CMK (cell line): ENCODE measurements around the gene TECPR2.
"Not testable (repeated sequence)": the region's sequence is repeated elsewhere in the genome, so short reads cannot be mapped to it uniquely, and the experiment has no call there.

ENCODE experiments used
- DNase-seq: peaks from one replicate; pipeline ENCODE4 v3.0.0-alpha.2; 2010; ENCODE audit warnings: low read depth

The TECPR2 gene

GRCh38 chr14:102525929-102526497 is 163.3 kb downstream of the TECPR2 start:
- DNase-seq: no peak

GRCh38 chr14:102528431-102529170 is 165.9 kb downstream of the TECPR2 start:
- no peak for DNase-seq

- DNase-seq: no peak
Measured at GRCh38 chr14:102530828-102531478, 168.2 kb downstream of the TECPR2 start.

GRCh38 chr14:102532204-102532658 is 169.5 kb downstream of the TECPR2 start:
- DNase-seq: no peak

GRCh38 chr14:102537981-102538601 is 175.3 kb downstream of the TECPR2 start:
- no peak for DNase-seq

GRCh38 chr14:102538602-102539543 is 176.1 kb downstream of the TECPR2 start:
- DNase-seq: no peak

GRCh38 chr14:102539544-102540314 is 177.0 kb downstream of the TECPR2 start:
- DNase-seq: no peak

- DNase-seq: no peak
Measured at GRCh38 chr14:102540315-102541028, 177.7 kb downstream of the TECPR2 start.

GRCh38 chr14:102541029-102541491 is 178.3 kb downstream of the TECPR2 start:
- DNase-seq: not testable (repeated sequence)

GRCh38 chr14:102541771-102542170 is 179.0 kb downstream of the TECPR2 start:
- DNase-seq: no peak

GRCh38 chr14:102544046-102544746 is 181.5 kb downstream of the TECPR2 start:
- DNase-seq: no peak

- no peak for DNase-seq
Measured at GRCh38 chr14:102544747-102545460, 182.2 kb downstream of the TECPR2 start.

- no peak for DNase-seq
Measured at GRCh38 chr14:102545461-102546265, 182.9 kb downstream of the TECPR2 start.

- no peak for DNase-seq
Measured at GRCh38 chr14:102548616-102549240, 186.0 kb downstream of the TECPR2 start.

- DNase-seq: not testable (repeated sequence)
Measured at GRCh38 chr14:102550927-102551401, 188.2 kb downstream of the TECPR2 start.
